GM18520 (cell line): ENCODE results near the gene OGDH.
"Not testable (repeated sequence)": the region's sequence is repeated elsewhere in the genome, so short reads cannot be mapped to it uniquely, and the experiment has no call there.

Experiments used
- ATAC-seq: cut with Tn5 transposase; IDR thresholded peaks from one replicate; pipeline ENCODE4 v1.9.1; 2021; ENCODE audit not compliant: unreplicated experiment

OGDH gene

GRCh38 chr7:44703921-44704320 is 97.5 kb downstream of the OGDH start:
- no peak for ATAC-seq

GRCh38 chr7:44705434-44705833 is 99.0 kb downstream of the OGDH start:
- no peak for ATAC-seq

GRCh38 chr7:44706788-44707557 is 100.5 kb downstream of the OGDH start:
- ATAC-seq = no peak

- ATAC-seq = no peak
Observed at GRCh38 chr7:44707558-44708230, 101.3 kb downstream of the OGDH start.

GRCh38 chr7:44709011-44709915 is 102.8 kb downstream of the OGDH start:
- no peak for ATAC-seq

- ATAC-seq = no peak
Observed at GRCh38 chr7:44709945-44710596, 103.6 kb downstream of the OGDH start.

GRCh38 chr7:44711528-44711927 is 105.1 kb downstream of the OGDH start:
- no peak for ATAC-seq

- ATAC-seq = no peak
Observed at GRCh38 chr7:44712012-44712411, 105.6 kb downstream of the OGDH start.

- ATAC-seq = no peak
Observed at GRCh38 chr7:44713141-44713540, 106.7 kb downstream of the OGDH start.

- no peak for ATAC-seq
Observed at GRCh38 chr7:44713680-44714335, 107.4 kb downstream of the OGDH start.

GRCh38 chr7:44716205-44716604 is 109.8 kb downstream of the OGDH start:
- no peak for ATAC-seq

GRCh38 chr7:44720301-44720700 is 113.9 kb downstream of the OGDH start:
- no peak for ATAC-seq

GRCh38 chr7:44724276-44724675 is 117.8 kb downstream of the OGDH start:
- ATAC-seq = no peak

GRCh38 chr7:44726250-44726649 is 119.8 kb downstream of the OGDH start:
- ATAC-seq = not testable (repeated sequence)

- no peak for ATAC-seq
Observed at GRCh38 chr7:44727158-44727936, 120.9 kb downstream of the OGDH start.

- ATAC-seq = no peak
Observed at GRCh38 chr7:44727937-44728262, 121.5 kb downstream of the OGDH start.

GRCh38 chr7:44729949-44730590 is 123.6 kb downstream of the OGDH start:
- no peak for ATAC-seq

GRCh38 chr7:44732971-44733370 is 126.5 kb downstream of the OGDH start:
- not testable (repeated sequence) for ATAC-seq

GRCh38 chr7:44733708-44734481 is 127.5 kb downstream of the OGDH start:
- ATAC-seq = no peak
